ENCODE measurements around the gene ISG20L2.

Gene ISG20L2

GRCh38 chr1:156754219-156754618 lies 25.7 kb upstream of the ISG20L2 start:
- no peak for DNase-seq (ENCODE audit: low spot score)

- DNase-seq (ENCODE audit: low spot score): peak; percentile 36
These were observed 24.4 kb upstream of the ISG20L2 start for GRCh38 chr1:156752843-156753482.

GRCh38 chr1:156751757-156752481 lies 23.4 kb upstream of the ISG20L2 start:
- peak; percentile 93 for DNase-seq (ENCODE audit: low spot score)

GRCh38 chr1:156751451-156751756 lies 22.8 kb upstream of the ISG20L2 start, which contains the start of gene HDGF:
Gene HDGF, minus strand, starts transcription at chr1:156751675. Its CDS starts 246 bp downstream, at chr1:156751429.
- no peak for DNase-seq (ENCODE audit: low spot score)

- DNase-seq (ENCODE audit: low spot score): peak; percentile 52
These were observed 22.3 kb upstream of the ISG20L2 start for GRCh38 chr1:156750711-156751450.

- no peak for DNase-seq (ENCODE audit: low spot score)
These were observed 21.7 kb upstream of the ISG20L2 start for GRCh38 chr1:156750191-156750672.

GRCh38 chr1:156749419-156750118 lies 21.0 kb upstream of the ISG20L2 start:
- no peak for DNase-seq (ENCODE audit: low spot score)

- no peak for DNase-seq (ENCODE audit: low spot score)
These were observed 20.3 kb upstream of the ISG20L2 start for GRCh38 chr1:156748670-156749418.

- DNase-seq (ENCODE audit: low spot score): no peak
These were observed 19.4 kb upstream of the ISG20L2 start for GRCh38 chr1:156747742-156748669.

GRCh38 chr1:156746728-156747631 lies 18.4 kb upstream of the ISG20L2 start:
- DNase-seq (ENCODE audit: low spot score): peak; percentile 99

- DNase-seq (ENCODE audit: low spot score): no peak
These were observed 17.8 kb upstream of the ISG20L2 start for GRCh38 chr1:156746406-156746727.

- no peak for DNase-seq (ENCODE audit: low spot score)
These were observed 17.3 kb upstream of the ISG20L2 start for GRCh38 chr1:156745881-156746280.

- DNase-seq (ENCODE audit: low spot score): no peak
These were observed 16.3 kb upstream of the ISG20L2 start for GRCh38 chr1:156744786-156745419.

GRCh38 chr1:156744344-156744743 lies 15.8 kb upstream of the ISG20L2 start:
- DNase-seq (ENCODE audit: low spot score): no peak

GRCh38 chr1:156743367-156744302 lies 15.1 kb upstream of the ISG20L2 start:
- DNase-seq (ENCODE audit: low spot score): no peak

- DNase-seq (ENCODE audit: low spot score): no peak
These were observed 14.2 kb upstream of the ISG20L2 start for GRCh38 chr1:156742801-156743200.

GRCh38 chr1:156742017-156742416 lies 13.5 kb upstream of the ISG20L2 start:
- DNase-seq (ENCODE audit: low spot score): no peak

- no peak for DNase-seq (ENCODE audit: low spot score)
These were observed 13.0 kb upstream of the ISG20L2 start for GRCh38 chr1:156741481-156741983.
